ENCODE results near the gene LPIN3. TPM values are rescaled to one million over a fixed set of nuclear protein-coding genes. Genes with fewer than 3 reads are reported as not detected.

Gene LPIN3
- polyA plus RNA-seq, 1 of the 3 experiments (the other 2 are of a cell fraction): 0.21 TPM

GRCh38 chr20:41357424-41358163 is 17.0 kb downstream of the LPIN3 start:
- H3F3A ChIP-seq (replicated peaks; ENCODE audit: insufficient read depth): no peaks in the 10 kb centered on the region
- H3K9me2 ChIP-seq: no peaks in the 10 kb centered on the region
- no peaks in the 10 kb centered on the region for H3K36me3 ChIP-seq (replicated peaks in 1 of 2; ENCODE audit: control insufficient read depth in 1 of 2, insufficient read depth in 2 of 2, low read length in 1 of 2)
- no peaks in the 10 kb centered on the region for H3K9me3 ChIP-seq
- H3K4me3 ChIP-seq (ENCODE audit: low read depth in 2 of 2, low read length in 1 of 2): no peak overlapping the region
- H3K79me2 ChIP-seq (ENCODE audit: insufficient read depth): no peaks in the 10 kb centered on the region
- no peak for DNase-seq
- 78% methylated on average over 7 of the region's 11 CpGs for WGBS (ENCODE audit: low lambda C conversion rate)
- H3K4me1 ChIP-seq (ENCODE audit: control insufficient read depth in 1 of 2, insufficient read depth in 2 of 2, low read depth in 1 of 2, low read length in 1 of 2): peaks cover 0 to 11% of the 10 kb centered on the region in 2 experiments; a peak in 1 of 4 replicates
- H3K9ac ChIP-seq: no peak overlapping the region
- no peak overlapping the region for H3K4me2 ChIP-seq
- POLR2A ChIA-PET: no interaction called here
- CTCF ChIA-PET: interaction anchor here (1.2 to 8.1 kb wide), 2 partner anchors 18 to 52 kb away, joined by 3 to 55 read pairs; partner anchors contain the start of gene LPIN3
- no peak overlapping the region for H2AFZ ChIP-seq (ENCODE audit: low read depth)
- no peaks in the 10 kb centered on the region for H4K20me1 ChIP-seq (ENCODE audit: insufficient read depth)
- no peak overlapping the region for H3K27ac ChIP-seq (ENCODE audit: low read depth in 2 of 2, low read length in 1 of 2)
- no peaks in the 10 kb centered on the region for H3K27me3 ChIP-seq (ENCODE audit: insufficient read depth)
- peak; percentile 7; the same call in 1 of the 2 replicates for TF ChIP-seq CTCF (IDR thresholded peaks at IDR 0.05)
- no peak for TF ChIP-seq NFIC (IDR thresholded peaks at IDR 0.05; ENCODE audit: borderline replicate concordance)

- ChIA-PET POLR2A (no interaction called here), CTCF (interaction anchor here (0.6 to 8.1 kb wide), 3 partner anchors 18 to 143 kb away, joined by 3 to 55 read pairs (median 3); partner anchors contain the start of gene LPIN3)
- no peak overlapping the region for H3K9ac ChIP-seq
Measured at GRCh38 chr20:41358230-41358629, 17.6 kb downstream of the LPIN3 start.

More at GRCh38 chr20:41358230-41358629, 17.6 kb downstream of the LPIN3 start:
- TF ChIP-seq EZH2phosphoT487 (IDR thresholded peaks at IDR 0.05; ENCODE audit: borderline replicate concordance, low read depth) (no peak), FOXM1 (IDR thresholded peaks at IDR 0.05; ENCODE audit: low read depth) (no peak), ZBTB33 (IDR thresholded peaks at IDR 0.05; ENCODE audit: borderline replicate concordance, low read depth) (no peak)
- Histone ChIP-seq H3K9me3 (no peaks in the 10 kb centered on the region), H3K9me2 (no peaks in the 10 kb centered on the region), H3K4me2 (no peak overlapping the region), H3K27ac (ENCODE audit: low read depth in 2 of 2, low read length in 1 of 2) (no peak overlapping the region), H3K4me3 (ENCODE audit: low read depth in 2 of 2, low read length in 1 of 2) (no peak overlapping the region), H3K79me2 (ENCODE audit: insufficient read depth) (no peaks in the 10 kb centered on the region), H3K36me3 (replicated peaks in 1 of 2; ENCODE audit: control insufficient read depth in 1 of 2, insufficient read depth in 2 of 2, low read length in 1 of 2) (no peaks in the 10 kb centered on the region), H3F3A (replicated peaks; ENCODE audit: insufficient read depth) (no peaks in the 10 kb centered on the region), H3K4me1 (ENCODE audit: control insufficient read depth in 1 of 2, insufficient read depth in 2 of 2, low read depth in 1 of 2, low read length in 1 of 2) (peaks cover 0 to 13% of the 10 kb centered on the region in 2 experiments; a peak in 1 of 4 replicates), H4K20me1 (ENCODE audit: insufficient read depth) (no peaks in the 10 kb centered on the region), H3K27me3 (ENCODE audit: insufficient read depth) (no peaks in the 10 kb centered on the region), H2AFZ (ENCODE audit: low read depth) (no peak overlapping the region)
- DNase-seq: no peak
- 83% methylated on average over 9 of the region's 9 CpGs for WGBS (ENCODE audit: low lambda C conversion rate)
